ENCODE measurements around the gene ISYNA1. TPM values are rescaled to one million over a fixed set of nuclear protein-coding genes. Genes with fewer than 3 reads are reported as not detected.

Gene ISYNA1
- 10 to 100 TPM; 36.9 to 55.4 (median 45.3) TPM for total RNA-seq
- 50.7 TPM for polyA plus RNA-seq
- long read RNA-seq, donor 1, transcript ISYNA1-201 (11 exons, 2,420 nt): major isoform, 75 of 128 reads
- long read RNA-seq, donor 1, transcript ISYNA1-202 (10 exons, 1,703 nt): minor isoform, 6 of 128 reads
- long read RNA-seq, donor 1, partial matches to known transcripts: 25 of 128 reads
- long read RNA-seq, donor 1, other reads (novel, unspliced or antisense): 14 of 128 reads
- long read RNA-seq, donor 2, transcript ISYNA1-201 (11 exons, 2,420 nt): major isoform, 36 of 62 reads
- long read RNA-seq, donor 2, partial matches to known transcripts: 9 of 62 reads
- long read RNA-seq, donor 2, other reads (novel, unspliced or antisense): 10 of 62 reads
- long read RNA-seq, donor 3, transcript ISYNA1-201 (11 exons, 2,420 nt): major isoform, 175 of 285 reads
- long read RNA-seq, donor 3, transcript ISYNA1-202 (10 exons, 1,703 nt): minor isoform, 15 of 285 reads
- long read RNA-seq, donor 3, partial matches to known transcripts: 48 of 285 reads
- long read RNA-seq, donor 3, other reads (novel, unspliced or antisense): 34 of 285 reads
- long read RNA-seq, donor 4, transcript ISYNA1-201 (11 exons, 2,420 nt): major isoform, 31 of 60 reads
- long read RNA-seq, donor 4, partial matches to known transcripts: 7 of 60 reads
- long read RNA-seq, donor 4, other reads (novel, unspliced or antisense): 14 of 60 reads

DNA sequence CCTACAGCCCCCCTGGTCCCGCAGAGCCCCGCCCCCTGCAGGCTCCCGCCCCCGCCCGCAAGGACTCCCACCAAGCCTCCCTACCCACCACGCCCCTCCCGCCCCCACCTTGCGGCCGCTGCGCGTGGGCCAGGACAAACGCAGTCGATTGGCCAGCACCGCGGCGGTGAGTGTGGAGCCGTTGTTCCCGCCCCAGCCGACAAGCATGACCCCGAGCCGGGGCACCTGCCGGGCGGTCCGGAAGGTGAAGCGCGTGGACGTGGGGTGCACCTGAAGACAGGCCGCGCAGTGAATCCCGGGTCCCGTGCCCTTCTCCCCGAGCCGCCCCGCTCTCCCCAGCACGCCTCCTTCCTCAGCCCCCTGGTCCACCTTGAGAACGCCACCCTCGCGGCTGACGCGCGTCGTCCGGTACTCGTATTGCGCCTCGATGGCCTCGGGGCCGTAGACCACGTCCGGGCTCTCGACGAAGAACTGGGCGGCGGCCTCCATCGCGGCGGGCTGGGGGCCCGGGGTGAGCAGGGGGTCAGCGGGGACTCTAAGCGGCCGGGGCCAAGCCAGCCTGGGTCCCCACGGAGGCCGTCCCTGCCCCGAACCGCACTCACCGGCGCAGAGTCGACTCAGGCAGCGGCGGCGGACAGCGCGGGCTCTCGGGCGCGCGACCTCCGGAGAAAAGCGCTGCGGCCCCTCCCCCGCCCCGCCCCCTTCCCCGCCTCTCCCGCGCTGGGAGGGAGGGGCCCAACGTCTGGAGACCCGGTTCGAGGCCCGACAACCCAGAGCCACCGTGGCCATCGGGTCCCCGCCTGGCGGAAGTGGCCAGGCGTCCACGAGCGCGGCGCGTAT lies at the start of gene ISYNA1:
ISYNA1 (minus strand) TSS at position 643 of the 840 bp plus-strand sequence; CDS start at position 489, 154 bp downstream.
- ATAC-seq (peak; percentile 47 to 53), DNase-seq (peak in 2 of 3 donors; percentile 87 to 89)
- no peaks in the 10 kb centered on the region for H3K9me3 ChIP-seq (ENCODE audit: control insufficient read depth, low read length)
- WGBS: under 1% methylated on average over 99 of the region's 99 CpGs
- peak within 1 kb of the TSS; percentile 58 for H3K4me3 ChIP-seq (ENCODE audit: low read length)
- H3K4me1 ChIP-seq (ENCODE audit: control insufficient read depth, insufficient read depth, low read length): peaks cover 6% of the 10 kb centered on the region
- peak within 1 kb of the TSS; percentile 19 for H3K27ac ChIP-seq (ENCODE audit: low read length)
- intact Hi-C loops (cut with DNase I): no loop called here
- H3K27me3 ChIP-seq (ENCODE audit: control insufficient read depth, insufficient read depth): no peaks in the 10 kb centered on the region

DNA sequence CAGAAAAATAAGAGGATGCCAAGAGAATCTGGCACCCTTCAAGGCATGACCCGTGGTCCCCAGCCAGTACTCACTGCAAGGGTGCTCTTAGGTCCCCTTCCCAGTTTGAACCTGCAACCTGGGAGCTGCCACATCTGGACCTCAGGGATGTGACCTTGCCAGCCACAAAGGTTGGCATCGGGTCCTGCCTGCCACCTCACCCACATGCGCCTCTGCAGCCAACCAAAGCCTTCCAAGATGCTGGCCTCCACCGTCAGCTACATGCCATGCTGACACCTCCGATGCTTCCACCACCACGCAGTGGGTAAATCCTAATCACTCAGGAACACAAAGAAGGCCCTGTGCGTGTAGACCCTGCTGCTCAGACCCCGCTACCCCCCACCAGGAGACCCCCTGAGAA lies 48.8 kb upstream of the ISYNA1 start:
- WGBS: 88% methylated on average over 8 of the region's 8 CpGs
- no peak overlapping the region for H3K27ac ChIP-seq (ENCODE audit: low read length)
- ATAC-seq (no peak), DNase-seq (peak in 1 of 3 donors; percentile 58)
- intact Hi-C loops (cut with DNase I): no loop called here
- no peak overlapping the region for H3K4me3 ChIP-seq (ENCODE audit: low read length)
- H3K9me3 ChIP-seq (ENCODE audit: control insufficient read depth, low read length): no peaks in the 10 kb centered on the region
- peaks cover 35% of the 10 kb centered on the region for H3K4me1 ChIP-seq (ENCODE audit: control insufficient read depth, insufficient read depth, low read length)
- H3K27me3 ChIP-seq (ENCODE audit: control insufficient read depth, insufficient read depth): no peaks in the 10 kb centered on the region

DNA sequence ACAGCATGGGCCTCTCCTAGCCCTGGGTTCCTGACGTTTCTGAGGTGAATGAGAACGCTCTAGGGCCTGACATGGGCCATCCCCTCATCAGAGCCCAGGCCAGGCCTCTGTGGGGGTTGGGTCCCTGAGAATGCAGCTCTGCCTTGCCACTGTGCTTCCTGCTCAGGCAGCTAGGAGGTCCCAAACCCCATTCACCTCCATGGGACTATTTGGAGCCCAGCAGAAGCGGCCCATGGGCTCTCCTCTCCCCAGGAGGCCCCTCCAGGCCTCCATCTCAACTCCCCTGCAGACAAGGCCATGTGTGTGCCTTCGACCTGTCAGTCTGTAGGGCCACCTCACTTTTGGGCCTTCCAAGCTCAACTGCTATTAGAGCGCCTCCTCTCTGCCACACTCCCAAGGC lies 47.1 kb upstream of the ISYNA1 start:
- DNase-seq (no peak), ATAC-seq (no peak)
- Histone ChIP-seq H3K27me3 (ENCODE audit: control insufficient read depth, insufficient read depth) (no peaks in the 10 kb centered on the region), H3K4me1 (ENCODE audit: control insufficient read depth, insufficient read depth, low read length) (peaks cover 41% of the 10 kb centered on the region), H3K9me3 (ENCODE audit: control insufficient read depth, low read length) (no peaks in the 10 kb centered on the region), H3K4me3 (ENCODE audit: low read length) (no peak overlapping the region), H3K27ac (ENCODE audit: low read length) (no peak overlapping the region)
- intact Hi-C loops (cut with DNase I): no loop called here
- WGBS: 91% methylated on average over 5 of the region's 5 CpGs

DNA sequence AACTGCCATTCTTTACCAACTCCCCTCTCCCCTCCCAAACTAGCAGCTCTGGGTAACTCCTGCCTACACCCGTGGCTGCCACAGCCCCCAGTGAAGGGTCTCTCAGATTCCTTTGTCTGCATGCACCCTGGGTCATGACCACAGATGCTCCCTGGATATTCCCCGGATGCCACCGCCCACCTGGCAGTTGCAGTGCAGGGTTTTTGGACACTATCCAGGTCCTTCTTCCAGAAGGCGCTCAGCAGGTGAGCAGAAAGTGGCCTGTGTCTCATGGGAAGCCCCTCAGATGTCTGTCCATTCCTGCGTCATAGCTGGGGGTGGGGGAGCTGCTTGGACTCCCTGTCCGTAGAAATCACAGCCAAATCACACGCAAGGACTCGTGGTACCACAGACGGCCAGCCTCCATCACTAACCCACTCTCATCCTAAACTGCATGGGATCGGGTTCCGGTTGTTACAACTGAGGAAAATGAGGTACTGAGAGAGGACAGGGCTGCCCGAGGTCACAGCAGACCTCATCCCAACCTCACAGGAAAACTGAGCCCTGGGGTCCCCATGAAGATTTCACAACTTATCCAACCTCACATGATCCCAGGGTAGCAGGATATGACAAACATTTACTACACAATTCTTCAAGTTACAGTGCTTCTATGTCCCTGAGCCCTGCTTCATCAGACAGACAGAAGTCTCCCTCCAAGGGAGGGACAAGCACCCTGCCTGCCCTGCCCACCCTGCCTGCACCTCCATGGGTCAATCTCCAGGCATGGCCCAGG lies 45.4 kb upstream of the ISYNA1 start:
- peaks cover 40% of the 10 kb centered on the region for H3K4me1 ChIP-seq (ENCODE audit: control insufficient read depth, insufficient read depth, low read length)
- no peak overlapping the region for H3K27ac ChIP-seq (ENCODE audit: low read length)
- ATAC-seq (no peak), DNase-seq (no peak)
- 72% methylated on average over 12 of the region's 12 CpGs for WGBS
- no peak overlapping the region for H3K4me3 ChIP-seq (ENCODE audit: low read length)
- H3K27me3 ChIP-seq (ENCODE audit: control insufficient read depth, insufficient read depth): no peaks in the 10 kb centered on the region
- intact Hi-C loops (cut with DNase I): no loop called here
- no peaks in the 10 kb centered on the region for H3K9me3 ChIP-seq (ENCODE audit: control insufficient read depth, low read length)

DNA sequence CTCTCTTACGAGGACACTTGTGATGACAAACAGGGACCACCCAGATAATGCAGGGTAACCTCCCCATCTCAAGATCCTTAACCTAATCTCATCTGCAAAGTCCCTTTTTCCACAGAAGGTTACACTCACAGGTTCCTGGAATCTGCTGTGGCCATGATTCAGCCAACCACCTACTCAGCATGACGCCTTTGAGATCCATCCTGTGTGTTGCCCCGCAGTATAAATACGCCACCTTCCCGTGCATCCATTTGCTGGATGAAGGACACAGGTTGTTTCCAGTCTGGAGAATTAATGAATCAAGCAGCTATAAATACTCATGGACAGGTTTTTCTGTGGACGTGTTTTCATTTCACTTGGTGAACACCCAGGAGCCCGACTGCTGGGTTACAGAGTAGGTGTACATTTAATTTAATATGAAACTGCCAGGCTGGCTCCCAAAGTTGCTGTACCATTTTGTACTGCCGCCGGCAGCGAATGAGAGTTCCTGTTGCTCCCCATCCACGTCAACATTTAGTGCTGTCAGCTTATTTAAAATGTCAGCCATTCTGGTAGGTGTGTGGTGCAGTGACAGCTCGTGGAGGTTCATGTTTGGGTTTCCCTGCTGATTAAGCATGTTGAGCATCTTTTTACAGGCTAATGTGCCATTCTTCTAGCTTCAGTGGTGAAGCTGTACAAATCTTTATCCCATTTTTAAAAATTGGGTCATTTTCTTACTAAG lies 43.7 kb upstream of the ISYNA1 start:
- intact Hi-C loops (cut with DNase I): no loop called here
- no peak overlapping the region for H3K4me3 ChIP-seq (ENCODE audit: low read length)
- no peak overlapping the region for H3K27ac ChIP-seq (ENCODE audit: low read length)
- H3K4me1 ChIP-seq (ENCODE audit: control insufficient read depth, insufficient read depth, low read length): peaks cover 32% of the 10 kb centered on the region
- no peaks in the 10 kb centered on the region for H3K9me3 ChIP-seq (ENCODE audit: control insufficient read depth, low read length)
- DNase-seq (no peak), ATAC-seq (no peak)
- no peaks in the 10 kb centered on the region for H3K27me3 ChIP-seq (ENCODE audit: control insufficient read depth, insufficient read depth)
- 95% methylated on average over 12 of the region's 12 CpGs for WGBS

DNA sequence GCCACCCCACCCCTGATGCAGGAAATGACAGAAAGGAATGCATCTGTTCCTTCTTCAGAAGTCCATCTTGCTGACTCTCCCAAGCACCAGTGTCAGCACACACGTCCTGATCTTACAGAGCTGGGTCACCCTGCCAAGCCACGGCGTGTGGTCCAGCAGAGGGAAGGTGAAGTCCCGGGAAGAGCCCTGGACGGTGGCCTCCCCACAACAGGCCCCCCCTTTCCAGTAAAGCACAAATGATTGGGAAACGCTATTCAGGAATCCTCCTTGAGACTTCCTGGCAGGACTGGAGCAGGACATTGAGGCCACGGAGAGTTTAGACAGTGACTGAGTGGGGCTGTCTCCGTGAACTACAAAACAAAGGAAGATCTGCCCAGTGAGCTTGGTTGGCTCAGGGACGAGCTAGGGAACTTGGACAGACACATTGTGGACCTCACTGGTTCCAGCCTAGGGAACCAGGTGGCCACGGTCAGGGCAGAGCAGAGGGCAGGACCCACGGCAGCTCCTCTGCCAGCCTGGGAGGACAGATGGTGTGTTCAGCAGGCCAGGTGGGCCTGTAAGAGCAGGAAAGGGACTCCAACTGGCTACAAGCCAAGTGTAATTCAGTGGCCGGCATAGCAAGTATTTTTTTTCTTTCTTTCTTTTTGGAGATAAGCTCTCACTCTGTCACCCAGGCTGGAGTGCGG lies 42.2 kb upstream of the ISYNA1 start:
- 19% methylated on average over 13 of the region's 13 CpGs for WGBS

GRCh38 chr19:18478545-18479311 lies 40.8 kb upstream of the ISYNA1 start:
- ATAC-seq: peak; percentile 70 to 77
- WGBS: 58% methylated on average over 17 of the region's 17 CpGs
- Histone ChIP-seq H3K27me3 (ENCODE audit: control insufficient read depth, insufficient read depth) (no peaks in the 10 kb centered on the region), H3K9me3 (ENCODE audit: control insufficient read depth, low read length) (no peaks in the 10 kb centered on the region), H3K27ac (ENCODE audit: low read length) (peak overlapping the region; percentile 16), H3K4me3 (ENCODE audit: low read length) (no peak overlapping the region), H3K4me1 (ENCODE audit: control insufficient read depth, insufficient read depth, low read length) (peaks cover 33% of the 10 kb centered on the region)
- intact Hi-C loops (cut with DNase I): loop anchor here in 1 of 4 donors (10.0 kb wide), 1 partner anchor 86 kb away; no protein-coding TSS in a partner anchor
- DNase-seq: peak; percentile 84 to 86 (median 86)

More for the DNA sequence above, 42.2 kb upstream of the ISYNA1 start:
- Histone ChIP-seq H3K27ac (ENCODE audit: low read length) (peak overlapping the region; percentile 73), H3K27me3 (ENCODE audit: control insufficient read depth, insufficient read depth) (no peaks in the 10 kb centered on the region), H3K4me3 (ENCODE audit: low read length) (no peak overlapping the region), H3K9me3 (ENCODE audit: control insufficient read depth, low read length) (no peaks in the 10 kb centered on the region), H3K4me1 (ENCODE audit: control insufficient read depth, insufficient read depth, low read length) (peaks cover 29% of the 10 kb centered on the region)
- intact Hi-C loops (cut with DNase I): no loop called here
- ATAC-seq (peak; percentile 66 to 74), DNase-seq (peak; percentile 81 to 87 (median 82))

- Histone ChIP-seq H3K4me1 (ENCODE audit: control insufficient read depth, insufficient read depth, low read length) (peaks cover 27% of the 10 kb centered on the region), H3K4me3 (ENCODE audit: low read length) (no peak overlapping the region), H3K27me3 (ENCODE audit: control insufficient read depth, insufficient read depth) (no peaks in the 10 kb centered on the region), H3K9me3 (ENCODE audit: control insufficient read depth, low read length) (no peaks in the 10 kb centered on the region), H3K27ac (ENCODE audit: low read length) (no peak overlapping the region)
- WGBS: 85% methylated on average over 8 of the region's 8 CpGs
- ATAC-seq (no peak), DNase-seq (no peak)
- intact Hi-C loops (cut with DNase I): loop anchor here in 1 of 4 donors (10.0 kb wide), 1 partner anchor 87 kb away; no protein-coding TSS in a partner anchor
Observed at GRCh38 chr19:18477974-18478373, 40.0 kb upstream of the ISYNA1 start.
